SK-N-SH (cell line): Measurements from ENCODE around the gene PRPH. TPM values are rescaled to one million over a fixed set of nuclear protein-coding genes. Genes with fewer than 3 reads are reported as not detected.

Experiments
- CTCF ChIA-PET: fragments of 300-600, 350-600 bp; formaldehyde crosslinking; extraction: SDS; loops from one replicate; lab custom pipeline; 2021; lab: Yijun Ruan, JAX
- POLR2A ChIA-PET: fragments of 350-600 bp; sonication (Branson Sonifier 250); formaldehyde crosslinking; extraction: SDS; loops from one replicate; lab custom pipeline; 2020; ENCODE audit warnings: antibody characterized with exemption, inconsistent platforms; lab: Yijun Ruan, JAX
- DNase-seq: peaks from one replicate; pipeline ENCODE4 v3.0.0; 2012
- H2AFZ ChIP-seq: fragments of 200-600 bp; sonication (generic); 2 replicates; pipeline ENCODE4 v1.8.1; 2016; ENCODE audit warnings: antibody characterized with exemption, mild to moderate bottlenecking, low read depth
- H3F3A ChIP-seq: fragments of 200-600 bp; sonication (generic); replicated peaks from 2 replicates; pipeline ENCODE3; 2016; ENCODE audit warnings: antibody characterized with exemption, mild to moderate bottlenecking; ENCODE audit not compliant: insufficient read depth
- H3K27ac ChIP-seq, 2 experiments: fragments of 200-500 bp in 1 of 2; fragments of 200-600 bp in 1 of 2; sonication (Bioruptor generic) in 1 of 2; sonication (generic), shearing (Covaris generic) in 1 of 2; 2 replicates each; pipeline versions ENCODE4 v1.5.1 to v1.6.1; 2014 to 2016; ENCODE audit warnings: low read depth in 2 of 2, inconsistent platforms in 1 of 2, low read length in 1 of 2, mild to moderate bottlenecking in 1 of 2, mixed read lengths in 1 of 2
- H3K27me3 ChIP-seq: fragments of 200-600 bp; sonication (generic), shearing (Covaris generic); 2 replicates; pipeline ENCODE4 v1.6.1; 2016; ENCODE audit warnings: mixed run types; ENCODE audit not compliant: insufficient read depth
- H3K36me3 ChIP-seq, 2 experiments: fragments of 200-500 bp in 1 of 2; fragments of 200-600 bp in 1 of 2; sonication (Bioruptor generic) in 1 of 2; sonication (generic) in 1 of 2; replicated peaks in 1 of 2; 2 replicates each; pipeline versions ENCODE3 to v1.5.1; 2014 to 2016; ENCODE audit warnings: low read length in 1 of 2, mild to moderate bottlenecking in 1 of 2; ENCODE audit not compliant: insufficient read depth in 2 of 2, control insufficient read depth in 1 of 2
- H3K4me1 ChIP-seq, 2 experiments: fragments of 200-500 bp in 1 of 2; fragments of 200-600 bp in 1 of 2; sonication (Bioruptor generic) in 1 of 2; sonication (generic), shearing (Covaris generic) in 1 of 2; 2 replicates each; pipeline versions ENCODE4 v1.5.1 to v1.6.1; 2014 to 2016; ENCODE audit warnings: low read depth in 1 of 2, low read length in 1 of 2, mixed run types in 1 of 2; ENCODE audit not compliant: insufficient read depth in 2 of 2, control insufficient read depth in 1 of 2
- H3K4me2 ChIP-seq: fragments of 200-600 bp; sonication (generic), shearing (Covaris generic); 2 replicates; pipeline ENCODE4 v1.6.1; 2017; ENCODE audit warnings: mixed run types
- H3K4me3 ChIP-seq, 2 experiments: fragments of 200-500 bp in 1 of 2; fragments of 200-600 bp in 1 of 2; sonication (Bioruptor generic) in 1 of 2; sonication (generic), shearing (Covaris generic) in 1 of 2; 2 replicates each; pipeline versions ENCODE4 v1.5.1 to v1.8.1; 2014 to 2016; ENCODE audit warnings: low read depth in 2 of 2, inconsistent platforms in 1 of 2, low read length in 1 of 2, mild to moderate bottlenecking in 1 of 2, mixed read lengths in 1 of 2, moderate library complexity in 1 of 2
- H3K79me2 ChIP-seq: fragments of 200-600 bp; sonication (generic); 2 replicates; pipeline ENCODE4 v1.8.1; 2017; ENCODE audit warnings: mild to moderate bottlenecking; ENCODE audit not compliant: insufficient read depth
- H3K9ac ChIP-seq: fragments of 200-600 bp; sonication (generic); 2 replicates; pipeline ENCODE4 v1.6.1; 2017; ENCODE audit warnings: mixed run types
- H3K9me2 ChIP-seq: fragments of 200-600 bp; sonication (generic); 2 replicates; pipeline ENCODE4 v1.6.1; 2017; ENCODE audit warnings: mixed run types
- H3K9me3 ChIP-seq: fragments of 200-600 bp; sonication (generic); 2 replicates; pipeline ENCODE4 v1.6.1; 2017; ENCODE audit warnings: mixed run types, mild to moderate bottlenecking, moderate library complexity
- H4K20me1 ChIP-seq: fragments of 200-600 bp; sonication (generic); 2 replicates; pipeline ENCODE4 v1.6.1; 2017; ENCODE audit warnings: mild to moderate bottlenecking, mixed run types; ENCODE audit not compliant: insufficient read depth
- NRF1 ChIP-seq: IDR thresholded peaks from 2 replicates; pipeline ENCODE4 v1.6.1; 2012; ENCODE audit warnings: low read depth, mild to moderate bottlenecking, low read length
- RAD21 ChIP-seq: IDR thresholded peaks from 2 replicates; pipeline ENCODE4 v1.6.1; 2012; ENCODE audit warnings: mild to moderate bottlenecking, low read length
- RCOR1 ChIP-seq: fragments of 150-350 bp; IDR thresholded peaks from 2 replicates; pipeline ENCODE4 v1.6.1; 2017; ENCODE audit warnings: antibody characterized with exemption, low read length
- RXRA ChIP-seq: IDR thresholded peaks from 2 replicates; pipeline ENCODE4 v1.4.0; 2012; ENCODE audit warnings: low read depth, mild to moderate bottlenecking, borderline replicate concordance
- TAF1 ChIP-seq: IDR thresholded peaks from 2 replicates; pipeline ENCODE4 v1.6.1; 2012; ENCODE audit warnings: low read depth, mild to moderate bottlenecking, low read length, moderate library complexity, borderline replicate concordance
- YY1 ChIP-seq: IDR thresholded peaks from 2 replicates; pipeline ENCODE4 v1.4.0; 2012; ENCODE audit warnings: low read depth, mild to moderate bottlenecking
- WGBS: methylation state at CpG from one replicate; pipeline ENCODE4 v1.1.6; 2017; ENCODE audit warnings: low lambda C conversion rate; 5-methylcytosine and 5-hydroxymethylcytosine counted together
- polyA plus RNA-seq, 3 experiments: library from polyadenylated mRNA; depleted of rRNA; stranded (reverse); fragments of >200 nt; gene quantifications; 2 replicates each; pipeline ENCODE4 v1.2.3, GENCODE V29; 2012
- TF ChIP-seq, protein P1 (sequence below): IDR thresholded peaks from 2 replicates; pipeline ENCODE4 v1.4.0; 2012; ENCODE audit warnings: low read depth
- TF ChIP-seq, protein P2 (sequence below): IDR thresholded peaks from 2 replicates; pipeline ENCODE4 v1.6.1; 2012; ENCODE audit warnings: mild to moderate bottlenecking, low read depth, low read length, moderate library complexity
- TF ChIP-seq, protein P3 (sequence below): fragments of 150-350 bp; IDR thresholded peaks from 2 replicates; pipeline ENCODE4 v1.6.1; 2016; ENCODE audit warnings: mild to moderate bottlenecking, low read depth, low read length

PRPH gene
- polyA plus RNA-seq, 1 of the 3 experiments (the other 2 are of a cell fraction): 1.9 TPM

DNA sequence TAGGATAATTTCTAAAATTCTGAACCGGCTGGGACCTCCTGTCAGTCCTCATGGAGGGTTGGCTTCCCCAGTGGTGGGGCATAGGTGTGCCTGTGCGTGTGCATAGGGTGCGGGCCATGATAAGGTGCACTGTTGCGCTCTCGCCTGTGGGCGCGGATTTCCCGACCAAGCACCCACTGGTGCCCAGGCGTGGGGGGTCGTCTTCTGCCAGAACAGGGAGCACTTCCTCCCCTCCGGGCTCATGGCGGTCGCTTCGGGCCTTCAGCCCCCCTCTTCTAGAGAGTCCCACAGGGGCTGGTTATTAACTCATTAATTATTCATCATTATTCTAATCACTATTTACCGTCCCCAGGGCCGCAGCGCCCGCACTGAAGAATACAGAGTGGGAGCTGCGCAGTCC lies 39.3 kb downstream of the PRPH start:
- no peak overlapping the region for H3K4me2 ChIP-seq
- ChIA-PET CTCF (interaction anchor here (2.7 to 15.9 kb wide), 5 partner anchors 13 to 180 kb away, joined by 12 to 658 read pairs (median 54); partner anchors contain the start of genes DNAJC22 and PRPH), POLR2A (interaction anchor here (2.0 kb wide), 1 partner anchor 12 kb away, joined by 6 read pairs; the partner anchor contains the start of gene TROAP)
- H3K27ac ChIP-seq: no peak overlapping the region
- peaks cover 0 to 13% of the 10 kb centered on the region in 2 experiments for H3K36me3 ChIP-seq
- no peaks in the 10 kb centered on the region for H3K9me3 ChIP-seq
- no peaks in the 10 kb centered on the region for H3K27me3 ChIP-seq
- TF ChIP-seq, protein P1, sequence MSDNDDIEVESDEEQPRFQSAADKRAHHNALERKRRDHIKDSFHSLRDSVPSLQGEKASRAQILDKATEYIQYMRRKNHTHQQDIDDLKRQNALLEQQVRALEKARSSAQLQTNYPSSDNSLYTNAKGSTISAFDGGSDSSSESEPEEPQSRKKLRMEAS: no peak
- TF ChIP-seq NRF1: no peak
- no peak for TF ChIP-seq TAF1
- no peaks in the 10 kb centered on the region for H3K79me2 ChIP-seq
- WGBS: 94% methylated on average over 19 of the region's 19 CpGs
- H3K4me1 ChIP-seq: peaks cover 0 to 3% of the 10 kb centered on the region in 2 experiments; a peak in 1 of 4 replicates
- no peak overlapping the region for H3K9ac ChIP-seq
- DNase-seq: no peak
- peaks cover 9% of the 10 kb centered on the region for H3F3A ChIP-seq
- H4K20me1 ChIP-seq: no peaks in the 10 kb centered on the region
- H2AFZ ChIP-seq: no peak overlapping the region
- no peak overlapping the region for H3K4me3 ChIP-seq
- H3K9me2 ChIP-seq: no peaks in the 10 kb centered on the region

DNA sequence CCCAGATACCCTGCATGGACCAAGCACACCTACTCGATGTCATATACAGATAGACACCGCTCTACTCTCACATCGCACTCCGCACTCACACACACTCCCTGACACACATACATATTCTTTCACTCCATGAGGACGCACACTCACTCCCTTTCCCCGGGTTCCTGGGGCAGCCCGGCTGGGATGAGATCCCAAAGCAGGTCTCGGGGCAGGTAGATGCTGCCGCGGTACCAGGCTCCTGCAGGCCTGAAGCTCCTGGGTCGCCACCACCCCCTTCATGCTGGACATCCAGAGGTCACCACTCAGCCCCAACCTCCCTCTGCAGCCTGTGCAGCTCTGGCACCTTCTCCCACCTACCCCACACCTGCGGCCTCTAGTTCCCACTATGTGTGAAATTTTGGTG lies 39.7 kb downstream of the PRPH start:
- 95% methylated on average over 12 of the region's 12 CpGs for WGBS
- CTCF ChIA-PET: interaction anchor here (0.6 to 15.9 kb wide), 5 partner anchors 12 to 210 kb away, joined by 3 to 658 read pairs (median 40); partner anchors contain the start of genes DNAJC22 and PRPH
- TF ChIP-seq YY1: no peak
- no peak for TF ChIP-seq RCOR1
- TF ChIP-seq NRF1: no peak
- TF ChIP-seq RXRA: no peak
- TF ChIP-seq, protein P2, sequence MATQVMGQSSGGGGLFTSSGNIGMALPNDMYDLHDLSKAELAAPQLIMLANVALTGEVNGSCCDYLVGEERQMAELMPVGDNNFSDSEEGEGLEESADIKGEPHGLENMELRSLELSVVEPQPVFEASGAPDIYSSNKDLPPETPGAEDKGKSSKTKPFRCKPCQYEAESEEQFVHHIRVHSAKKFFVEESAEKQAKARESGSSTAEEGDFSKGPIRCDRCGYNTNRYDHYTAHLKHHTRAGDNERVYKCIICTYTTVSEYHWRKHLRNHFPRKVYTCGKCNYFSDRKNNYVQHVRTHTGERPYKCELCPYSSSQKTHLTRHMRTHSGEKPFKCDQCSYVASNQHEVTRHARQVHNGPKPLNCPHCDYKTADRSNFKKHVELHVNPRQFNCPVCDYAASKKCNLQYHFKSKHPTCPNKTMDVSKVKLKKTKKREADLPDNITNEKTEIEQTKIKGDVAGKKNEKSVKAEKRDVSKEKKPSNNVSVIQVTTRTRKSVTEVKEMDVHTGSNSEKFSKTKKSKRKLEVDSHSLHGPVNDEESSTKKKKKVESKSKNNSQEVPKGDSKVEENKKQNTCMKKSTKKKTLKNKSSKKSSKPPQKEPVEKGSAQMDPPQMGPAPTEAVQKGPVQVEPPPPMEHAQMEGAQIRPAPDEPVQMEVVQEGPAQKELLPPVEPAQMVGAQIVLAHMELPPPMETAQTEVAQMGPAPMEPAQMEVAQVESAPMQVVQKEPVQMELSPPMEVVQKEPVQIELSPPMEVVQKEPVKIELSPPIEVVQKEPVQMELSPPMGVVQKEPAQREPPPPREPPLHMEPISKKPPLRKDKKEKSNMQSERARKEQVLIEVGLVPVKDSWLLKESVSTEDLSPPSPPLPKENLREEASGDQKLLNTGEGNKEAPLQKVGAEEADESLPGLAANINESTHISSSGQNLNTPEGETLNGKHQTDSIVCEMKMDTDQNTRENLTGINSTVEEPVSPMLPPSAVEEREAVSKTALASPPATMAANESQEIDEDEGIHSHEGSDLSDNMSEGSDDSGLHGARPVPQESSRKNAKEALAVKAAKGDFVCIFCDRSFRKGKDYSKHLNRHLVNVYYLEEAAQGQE: no peak
- TF ChIP-seq, protein P3, sequence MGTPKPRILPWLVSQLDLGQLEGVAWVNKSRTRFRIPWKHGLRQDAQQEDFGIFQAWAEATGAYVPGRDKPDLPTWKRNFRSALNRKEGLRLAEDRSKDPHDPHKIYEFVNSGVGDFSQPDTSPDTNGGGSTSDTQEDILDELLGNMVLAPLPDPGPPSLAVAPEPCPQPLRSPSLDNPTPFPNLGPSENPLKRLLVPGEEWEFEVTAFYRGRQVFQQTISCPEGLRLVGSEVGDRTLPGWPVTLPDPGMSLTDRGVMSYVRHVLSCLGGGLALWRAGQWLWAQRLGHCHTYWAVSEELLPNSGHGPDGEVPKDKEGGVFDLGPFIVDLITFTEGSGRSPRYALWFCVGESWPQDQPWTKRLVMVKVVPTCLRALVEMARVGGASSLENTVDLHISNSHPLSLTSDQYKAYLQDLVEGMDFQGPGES: no peak
- TF ChIP-seq, protein P1: no peak
- TF ChIP-seq RAD21: no peak

More for the DNA sequence above, 39.7 kb downstream of the PRPH start:
- Histone ChIP-seq H3K9me3 (no peaks in the 10 kb centered on the region), H3K9me2 (no peaks in the 10 kb centered on the region), H3K4me2 (no peak overlapping the region), H3K4me1 (peaks cover 0 to 6% of the 10 kb centered on the region in 2 experiments; a peak in 1 of 4 replicates), H3K36me3 (peaks cover 0 to 13% of the 10 kb centered on the region in 2 experiments), H3K9ac (no peak overlapping the region), H3K79me2 (no peaks in the 10 kb centered on the region), H3F3A (peaks cover 11% of the 10 kb centered on the region), H3K4me3 (no peak overlapping the region), H3K27me3 (no peaks in the 10 kb centered on the region), H3K27ac (no peak overlapping the region), H4K20me1 (no peaks in the 10 kb centered on the region), H2AFZ (no peak overlapping the region)
- POLR2A ChIA-PET: interaction anchor here (2.0 kb wide), 1 partner anchor 12 kb away, joined by 6 read pairs; the partner anchor contains the start of gene TROAP
- DNase-seq: no peak
